GM18873 (cell line): ENCODE data around the gene LIM2.
A peak's percentile ranks its signal among the peaks of the same experiment; 100 is the strongest.

Experiments
- ATAC-seq: cut with Tn5 transposase; IDR thresholded peaks from one replicate; pipeline ENCODE4 v1.9.1; 2021; ENCODE audit warnings: mild to moderate bottlenecking, moderate library complexity, moderate number of reproducible peaks; ENCODE audit not compliant: unreplicated experiment, low FRiP score

LIM2 gene

GRCh38 chr19:51366389-51367254 is 21.2 kb downstream of the LIM2 start:
- ATAC-seq, result peak; percentile 37

- no peak for ATAC-seq
Measured at GRCh38 chr19:51365965-51366388, 21.8 kb downstream of the LIM2 start, which contains the start of gene ETFB. Gene ETFB (minus strand): TSS chr19:51366388. CDS start chr19:51366326, 62 bp downstream.

- ATAC-seq, result no peak
Measured at GRCh38 chr19:51365211-51365964, 22.4 kb downstream of the LIM2 start.

- no peak for ATAC-seq
Measured at GRCh38 chr19:51364200-51365106, 23.3 kb downstream of the LIM2 start.

GRCh38 chr19:51361239-51361638 is 26.5 kb downstream of the LIM2 start:
- no peak for ATAC-seq

GRCh38 chr19:51359294-51359693 is 28.5 kb downstream of the LIM2 start:
- no peak for ATAC-seq

- ATAC-seq, result no peak
Measured at GRCh38 chr19:51357952-51358351, 29.8 kb downstream of the LIM2 start.

- no peak for ATAC-seq
Measured at GRCh38 chr19:51356159-51356801, 31.5 kb downstream of the LIM2 start.

GRCh38 chr19:51354742-51355148 is 33.0 kb downstream of the LIM2 start:
- no peak for ATAC-seq

- no peak for ATAC-seq
Measured at GRCh38 chr19:51354103-51354741, 33.6 kb downstream of the LIM2 start.

- ATAC-seq, result no peak
Measured at GRCh38 chr19:51352783-51353360, 34.9 kb downstream of the LIM2 start.

GRCh38 chr19:51351266-51351990 is 36.3 kb downstream of the LIM2 start:
- ATAC-seq, result no peak

GRCh38 chr19:51347209-51347928 is 40.4 kb downstream of the LIM2 start:
- no peak for ATAC-seq

GRCh38 chr19:51346742-51347141 is 41.0 kb downstream of the LIM2 start:
- ATAC-seq, result no peak

GRCh38 chr19:51345076-51345620 is 42.6 kb downstream of the LIM2 start:
- ATAC-seq, result no peak

- ATAC-seq, result no peak
Measured at GRCh38 chr19:51342631-51343569, 44.9 kb downstream of the LIM2 start.
